GM18511 (cell line): Measurements from ENCODE around the gene KRT33B.
"Not testable (repeated sequence)": the region's sequence is repeated elsewhere in the genome, so short reads cannot be mapped to it uniquely, and the experiment has no call there.

Experiments
- ATAC-seq: cut with Tn5 transposase; IDR thresholded peaks from one replicate; pipeline ENCODE4 v1.9.1; 2021; ENCODE audit warnings: mild to moderate bottlenecking, moderate library complexity; ENCODE audit not compliant: unreplicated experiment

The KRT33B gene

GRCh38 chr17:41394254-41394996 is 24.8 kb upstream of the KRT33B start:
- no peak for ATAC-seq

- ATAC-seq = no peak
Observed at GRCh38 chr17:41393826-41394225, 24.2 kb upstream of the KRT33B start.

GRCh38 chr17:41393294-41393693 is 23.7 kb upstream of the KRT33B start:
- ATAC-seq = no peak

- ATAC-seq = no peak
Observed at GRCh38 chr17:41392278-41392677, 22.7 kb upstream of the KRT33B start.

- no peak for ATAC-seq
Observed at GRCh38 chr17:41391535-41391934, 21.9 kb upstream of the KRT33B start.

- ATAC-seq = no peak
Observed at GRCh38 chr17:41390411-41390938, 20.9 kb upstream of the KRT33B start.

GRCh38 chr17:41387670-41388069 is 18.1 kb upstream of the KRT33B start:
- no peak for ATAC-seq

- ATAC-seq = no peak
Observed at GRCh38 chr17:41386227-41386626, 16.6 kb upstream of the KRT33B start.

- ATAC-seq = no peak
Observed at GRCh38 chr17:41383690-41384089, 14.1 kb upstream of the KRT33B start.

GRCh38 chr17:41382394-41382793 is 12.8 kb upstream of the KRT33B start:
- no peak for ATAC-seq

GRCh38 chr17:41381943-41382342 is 12.3 kb upstream of the KRT33B start, which contains the start of gene KRT34:
KRT34 (minus strand) TSS chr17:41382306; CDS start chr17:41382246, 60 bp downstream.
- not testable (repeated sequence) for ATAC-seq

GRCh38 chr17:41380091-41380490 is 10.5 kb upstream of the KRT33B start:
- ATAC-seq = not testable (repeated sequence)

GRCh38 chr17:41377546-41377945 is 7.9 kb upstream of the KRT33B start:
- ATAC-seq = no peak

GRCh38 chr17:41369023-41369422 is 590 bp downstream of the KRT33B start:
- no peak for ATAC-seq

GRCh38 chr17:41367426-41368075 is 2.1 kb downstream of the KRT33B start:
- ATAC-seq = no peak

GRCh38 chr17:41366070-41366469 is 3.5 kb downstream of the KRT33B start:
- no peak for ATAC-seq

GRCh38 chr17:41363881-41364280 is 5.7 kb downstream of the KRT33B start:
- no peak for ATAC-seq

- ATAC-seq = no peak
Observed at GRCh38 chr17:41360296-41360995, 9.2 kb downstream of the KRT33B start.

GRCh38 chr17:41354536-41354935 is 15.1 kb downstream of the KRT33B start:
- ATAC-seq = no peak

GRCh38 chr17:41352597-41353366 is 16.8 kb downstream of the KRT33B start:
- no peak for ATAC-seq

GRCh38 chr17:41351177-41351576 is 18.4 kb downstream of the KRT33B start:
- no peak for ATAC-seq
